GM12892 (cell line): ENCODE data around the gene AP1AR.

Experiments
- DNase-seq: peaks from one replicate; pipeline ENCODE4 v3.0.0; 2011; ENCODE audit not compliant: insufficient read length
- FAIRE-seq: peaks from 2 replicates; lab custom pipeline; 2011; peaks lifted over from hg19 to GRCh38; lab: Jason Lieb, UNC
- POLR2A ChIP-seq: IDR thresholded peaks from 2 replicates; pipeline ENCODE4 v1.6.1; 2011; ENCODE audit warnings: low read depth, low read length, control low read depth
- POLR2AphosphoS5 ChIP-seq: IDR thresholded peaks from 2 replicates; pipeline ENCODE4 v1.6.1; 2011; ENCODE audit warnings: low read depth, low read length, control low read depth
- TAF1 ChIP-seq: IDR thresholded peaks from 2 replicates; pipeline ENCODE4 v1.6.1; 2011; ENCODE audit warnings: low read depth, mild to moderate bottlenecking, control low read depth, low read length, borderline replicate concordance

Gene AP1AR

GRCh38 chr4:112311516-112311915 is 79.9 kb downstream of the AP1AR start:
- DNase-seq: no peak
- no peak for TF ChIP-seq TAF1
- no peak for TF ChIP-seq POLR2A
- peak; percentile 68 for FAIRE-seq

DNA sequence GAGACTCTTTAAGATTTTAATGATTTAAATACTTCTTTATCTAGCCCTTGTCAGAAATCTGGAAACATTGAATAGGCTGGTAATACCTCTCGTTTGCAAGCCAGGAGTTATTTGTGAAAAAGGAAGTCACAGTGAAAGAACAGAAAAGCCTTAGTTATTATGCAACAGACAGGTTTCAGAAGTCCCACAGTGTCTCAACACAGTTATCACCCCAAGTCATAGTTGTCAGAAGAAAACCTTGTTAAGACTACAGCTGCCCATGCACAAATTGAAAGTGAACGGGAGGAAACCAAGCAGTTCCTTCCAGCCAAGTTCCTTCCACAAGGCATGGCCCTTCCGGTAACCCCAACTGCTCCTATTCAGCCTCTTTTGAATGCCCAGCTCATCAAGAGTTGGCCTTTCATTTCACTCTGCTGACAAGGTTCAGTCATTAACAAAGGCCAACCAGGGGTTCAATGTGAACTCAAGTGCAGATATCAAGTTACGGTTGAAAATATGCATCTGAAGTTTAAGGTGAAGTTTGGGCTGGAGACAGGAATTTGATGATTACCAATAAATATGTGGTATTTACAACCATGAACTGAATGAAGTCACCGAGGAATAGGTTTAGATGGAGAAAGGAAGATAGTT is 81.1 kb downstream of the AP1AR start:
- DNase-seq: peak; percentile 23
- FAIRE-seq: peak; percentile 99
- TF ChIP-seq TAF1 (no peak), POLR2A (no peak; the same call in 1 of the 2 replicates), POLR2AphosphoS5 (no peak; the same call in 1 of the 2 replicates)

- TF ChIP-seq TAF1 (no peak), POLR2A (no peak), POLR2AphosphoS5 (no peak)
- DNase-seq (no peak), FAIRE-seq (peak; percentile 86)
Observed at GRCh38 chr4:112315446-112315845, 83.9 kb downstream of the AP1AR start.

DNA sequence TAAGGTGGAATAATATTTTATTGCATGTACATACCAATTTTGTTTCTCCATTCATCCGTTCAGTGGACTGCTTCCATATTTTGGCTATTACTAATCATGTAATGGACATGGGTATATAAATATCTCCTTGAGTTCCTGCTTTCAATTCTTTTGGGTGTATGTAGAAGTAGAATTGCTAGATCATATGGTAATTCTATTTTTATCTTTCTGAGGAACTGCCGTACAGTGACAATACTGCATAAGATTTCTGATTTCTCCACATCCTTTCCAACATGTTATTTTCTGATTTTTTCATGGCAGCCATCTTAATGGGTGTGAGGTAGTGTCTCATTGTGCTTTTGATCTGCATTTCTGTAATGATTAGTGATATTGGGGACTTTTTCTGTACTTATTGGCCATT is 84.8 kb downstream of the AP1AR start:
- no peak for DNase-seq
- peak; percentile 67 for FAIRE-seq
- no peak for TF ChIP-seq POLR2A
- no peak for TF ChIP-seq POLR2AphosphoS5
- no peak for TF ChIP-seq TAF1

DNA sequence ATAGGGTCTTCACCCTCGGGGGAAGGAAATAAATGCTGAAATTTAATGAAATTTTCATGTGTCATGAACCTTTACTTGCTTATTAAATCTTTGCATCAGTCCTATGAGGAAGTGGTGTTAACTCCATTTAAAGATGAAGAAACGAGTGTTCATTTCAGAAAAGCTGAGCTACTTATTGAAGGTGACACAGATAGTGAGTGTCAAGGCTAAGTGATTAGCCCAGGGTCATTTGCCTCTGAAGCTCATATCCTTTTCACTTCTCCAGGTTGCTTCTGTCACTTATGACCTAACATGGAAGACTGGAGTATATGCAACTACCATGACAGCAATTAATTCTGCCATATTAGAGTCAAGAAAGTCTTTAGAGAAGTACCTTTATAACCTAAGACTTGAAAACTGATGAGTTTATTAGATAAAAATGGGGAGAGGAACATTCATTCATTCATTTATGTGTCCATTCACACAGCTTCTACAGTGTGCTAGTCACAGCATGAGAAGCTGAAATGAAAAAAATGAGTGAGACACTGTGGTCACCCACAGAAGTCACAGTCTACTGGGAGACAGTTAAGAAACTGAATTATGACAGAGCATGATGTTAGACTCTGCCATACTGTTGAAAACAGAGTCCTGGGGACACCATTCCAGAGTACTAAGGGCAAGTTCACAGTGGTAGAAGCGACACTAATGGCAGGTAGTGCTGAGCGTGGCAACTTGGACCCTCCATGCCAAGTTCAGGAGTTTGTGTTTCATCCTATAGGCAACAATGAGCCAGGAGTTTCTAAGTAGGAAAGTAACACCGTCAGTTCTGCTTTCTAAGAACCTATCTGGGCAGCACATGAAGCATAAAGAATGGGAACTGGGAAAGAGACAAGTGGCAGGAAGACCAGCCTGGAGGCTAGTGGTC is 86.9 kb downstream of the AP1AR start:
- peak; percentile 87 for FAIRE-seq
- no peak for DNase-seq
- 0 out of 2 replicates have a peak, but pooled peaks have one; percentile 15 for TF ChIP-seq TAF1
- TF ChIP-seq POLR2AphosphoS5: peak; percentile 45; the same call in 1 of the 2 replicates
- TF ChIP-seq POLR2A: peak; percentile 71
